Renal cortical epithelial cell (primary cell): ENCODE measurements around the gene CLN6. TPM values are rescaled to one million over a fixed set of nuclear protein-coding genes. Genes with fewer than 3 reads are reported as not detected.
"Not testable (repeated sequence)": the region's sequence is repeated elsewhere in the genome, so short reads cannot be mapped to it uniquely, and the experiment has no call there.

Experiments used
- DNase-seq: peaks from one replicate; pipeline ENCODE4 v3.0.0-alpha.2; 2011; ENCODE audit warnings: low read depth
- total RNA-seq: library from RNA; depleted of rRNA; stranded (reverse); fragments of >200 nt; gene quantifications from 2 replicates; pipeline ENCODE4 v1.2.3, GENCODE V29; 2014

CLN6 gene
- total RNA-seq, 1 donor from 2014 or later: 6.6 TPM

GRCh38 chr15:68192117-68192516, 37.4 kb downstream of the CLN6 start:
- no peak for DNase-seq

- no peak for DNase-seq
Measured at GRCh38 chr15:68191555-68191954, 38.0 kb downstream of the CLN6 start.

- DNase-seq: no peak
Measured at GRCh38 chr15:68190048-68190447, 39.5 kb downstream of the CLN6 start.

- no peak for DNase-seq
Measured at GRCh38 chr15:68188647-68189046, 40.9 kb downstream of the CLN6 start.

GRCh38 chr15:68187559-68187958, 42.0 kb downstream of the CLN6 start:
- DNase-seq: no peak

- no peak for DNase-seq
Measured at GRCh38 chr15:68186671-68187397, 42.7 kb downstream of the CLN6 start.

- DNase-seq: no peak
Measured at GRCh38 chr15:68184616-68185480, 44.7 kb downstream of the CLN6 start.

- no peak for DNase-seq
Measured at GRCh38 chr15:68183616-68184315, 45.8 kb downstream of the CLN6 start.

- peak; percentile 13 for DNase-seq
Measured at GRCh38 chr15:68177742-68178141, 51.8 kb downstream of the CLN6 start.

GRCh38 chr15:68176601-68177000, 52.9 kb downstream of the CLN6 start:
- DNase-seq: no peak

- DNase-seq: no peak
Measured at GRCh38 chr15:68175526-68175925, 54.0 kb downstream of the CLN6 start.

- no peak for DNase-seq
Measured at GRCh38 chr15:68173119-68173518, 56.4 kb downstream of the CLN6 start.

- DNase-seq: not testable (repeated sequence)
Measured at GRCh38 chr15:68172037-68172436, 57.5 kb downstream of the CLN6 start.

GRCh38 chr15:68166847-68167246, 62.7 kb downstream of the CLN6 start:
- DNase-seq: no peak

- no peak for DNase-seq
Measured at GRCh38 chr15:68163191-68163590, 66.3 kb downstream of the CLN6 start.

- DNase-seq: no peak
Measured at GRCh38 chr15:68158046-68158628, 71.4 kb downstream of the CLN6 start.

- DNase-seq: no peak
Measured at GRCh38 chr15:68157074-68157473, 72.5 kb downstream of the CLN6 start.

Other genes starting within 250 kb of the CLN6 start
- gene PIAS1, start 175.4 kb downstream of the CLN6 start, total RNA-seq: 5.4 and 16.6 TPM in 2 replicates
- gene CALML4, start 24.4 kb downstream of the CLN6 start, total RNA-seq: 1.3 and 1.6 TPM in 2 replicates
- gene FEM1B, start 48.0 kb upstream of the CLN6 start, total RNA-seq: 54.1 and 56.3 TPM in 2 replicates
- gene ITGA11, start 202.4 kb upstream of the CLN6 start, total RNA-seq: under 0.01 and 9.2 TPM in 2 replicates